ENCODE measurements around the gene ST8SIA6.

Gene ST8SIA6

DNA sequence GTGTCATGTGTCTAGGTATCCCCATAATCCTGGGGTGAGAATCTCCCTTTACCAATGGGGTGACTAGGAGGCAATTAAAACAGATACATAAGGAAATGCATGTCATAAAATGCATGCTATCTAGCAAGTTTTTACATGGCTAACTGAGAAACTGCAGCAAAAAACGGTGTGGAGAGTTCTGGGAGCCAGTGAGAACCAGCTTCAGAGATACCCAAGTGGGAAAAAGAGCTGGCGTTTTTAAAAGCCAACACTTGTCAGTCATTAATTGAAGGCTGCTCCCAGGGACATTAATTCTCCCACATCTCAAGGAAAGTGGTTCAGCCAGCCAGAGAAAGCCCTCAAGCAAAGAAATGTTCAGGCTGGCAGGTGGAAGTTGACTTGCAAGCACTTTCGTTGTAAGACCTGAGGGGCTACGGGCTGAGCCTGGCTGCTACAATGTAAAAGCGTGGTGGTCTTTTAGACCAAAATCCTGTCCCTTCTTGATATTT lies 28.1 kb downstream of the ST8SIA6 start:
- no peaks in the 10 kb centered on the region for H3K4me1 ChIP-seq (ENCODE audit: control insufficient read depth, insufficient read depth, low read length)
- ChIA-PET CTCF (interaction anchor here (0.8 to 0.9 kb wide), 2 partner anchors 16 to 136 kb away, joined by 3 to 5 read pairs; no protein-coding TSS in a partner anchor), POLR2A (no interaction called here)
- H3K9me3 ChIP-seq (ENCODE audit: control insufficient read depth, insufficient read depth, low read depth, low read length): no peaks in the 10 kb centered on the region
- TF ChIP-seq, protein P1, sequence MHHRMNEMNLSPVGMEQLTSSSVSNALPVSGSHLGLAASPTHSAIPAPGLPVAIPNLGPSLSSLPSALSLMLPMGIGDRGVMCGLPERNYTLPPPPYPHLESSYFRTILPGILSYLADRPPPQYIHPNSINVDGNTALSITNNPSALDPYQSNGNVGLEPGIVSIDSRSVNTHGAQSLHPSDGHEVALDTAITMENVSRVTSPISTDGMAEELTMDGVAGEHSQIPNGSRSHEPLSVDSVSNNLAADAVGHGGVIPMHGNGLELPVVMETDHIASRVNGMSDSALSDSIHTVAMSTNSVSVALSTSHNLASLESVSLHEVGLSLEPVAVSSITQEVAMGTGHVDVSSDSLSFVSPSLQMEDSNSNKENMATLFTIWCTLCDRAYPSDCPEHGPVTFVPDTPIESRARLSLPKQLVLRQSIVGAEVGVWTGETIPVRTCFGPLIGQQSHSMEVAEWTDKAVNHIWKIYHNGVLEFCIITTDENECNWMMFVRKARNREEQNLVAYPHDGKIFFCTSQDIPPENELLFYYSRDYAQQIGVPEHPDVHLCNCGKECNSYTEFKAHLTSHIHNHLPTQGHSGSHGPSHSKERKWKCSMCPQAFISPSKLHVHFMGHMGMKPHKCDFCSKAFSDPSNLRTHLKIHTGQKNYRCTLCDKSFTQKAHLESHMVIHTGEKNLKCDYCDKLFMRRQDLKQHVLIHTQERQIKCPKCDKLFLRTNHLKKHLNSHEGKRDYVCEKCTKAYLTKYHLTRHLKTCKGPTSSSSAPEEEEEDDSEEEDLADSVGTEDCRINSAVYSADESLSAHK (tag by site-specific recombination; IDR thresholded peaks at IDR 0.05): no peak
- TF ChIP-seq ZIC2 (tag by site-specific recombination; IDR thresholded peaks at IDR 0.05) (no peak), ZNF677 (tag by site-specific recombination; IDR thresholded peaks at IDR 0.05) (no peak), ZNF266 (tag by site-specific recombination; IDR thresholded peaks at IDR 0.05; ENCODE audit: low read depth) (no peak), ZNF670 (tag by site-specific recombination; IDR thresholded peaks at IDR 0.05; ENCODE audit: low read depth) (no peak), GFI1B (tag by site-specific recombination; IDR thresholded peaks at IDR 0.05) (no peak), ZBTB48 (tag by site-specific recombination; IDR thresholded peaks at IDR 0.05) (no peak), ZNF112 (tag by site-specific recombination; IDR thresholded peaks at IDR 0.05) (no peak), ZNF138 (tag by site-specific recombination; IDR thresholded peaks at IDR 0.05; ENCODE audit: borderline replicate concordance) (no peak), SP2 (tag by site-specific recombination; IDR thresholded peaks at IDR 0.05) (no peak), ZNF660 (tag by site-specific recombination; IDR thresholded peaks at IDR 0.05) (no peak), SCRT1 (tag by site-specific recombination; IDR thresholded peaks at IDR 0.05; ENCODE audit: borderline replicate concordance) (no peak), ZBTB7A (tag by site-specific recombination; IDR thresholded peaks at IDR 0.05; ENCODE audit: low read depth) (no peak), ZNF248 (tag by site-specific recombination; IDR thresholded peaks at IDR 0.05) (no peak), ZNF561 (tag by site-specific recombination; IDR thresholded peaks at IDR 0.05; ENCODE audit: borderline replicate concordance) (no peak), ZNF777 (tag by site-specific recombination; IDR thresholded peaks at IDR 0.05; ENCODE audit: borderline replicate concordance) (no peak)
- TF ChIP-seq, protein P2, sequence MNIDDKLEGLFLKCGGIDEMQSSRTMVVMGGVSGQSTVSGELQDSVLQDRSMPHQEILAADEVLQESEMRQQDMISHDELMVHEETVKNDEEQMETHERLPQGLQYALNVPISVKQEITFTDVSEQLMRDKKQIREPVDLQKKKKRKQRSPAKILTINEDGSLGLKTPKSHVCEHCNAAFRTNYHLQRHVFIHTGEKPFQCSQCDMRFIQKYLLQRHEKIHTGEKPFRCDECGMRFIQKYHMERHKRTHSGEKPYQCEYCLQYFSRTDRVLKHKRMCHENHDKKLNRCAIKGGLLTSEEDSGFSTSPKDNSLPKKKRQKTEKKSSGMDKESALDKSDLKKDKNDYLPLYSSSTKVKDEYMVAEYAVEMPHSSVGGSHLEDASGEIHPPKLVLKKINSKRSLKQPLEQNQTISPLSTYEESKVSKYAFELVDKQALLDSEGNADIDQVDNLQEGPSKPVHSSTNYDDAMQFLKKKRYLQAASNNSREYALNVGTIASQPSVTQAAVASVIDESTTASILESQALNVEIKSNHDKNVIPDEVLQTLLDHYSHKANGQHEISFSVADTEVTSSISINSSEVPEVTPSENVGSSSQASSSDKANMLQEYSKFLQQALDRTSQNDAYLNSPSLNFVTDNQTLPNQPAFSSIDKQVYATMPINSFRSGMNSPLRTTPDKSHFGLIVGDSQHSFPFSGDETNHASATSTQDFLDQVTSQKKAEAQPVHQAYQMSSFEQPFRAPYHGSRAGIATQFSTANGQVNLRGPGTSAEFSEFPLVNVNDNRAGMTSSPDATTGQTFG (tag by site-specific recombination; IDR thresholded peaks at IDR 0.05; ENCODE audit: borderline replicate concordance): no peak
- TF ChIP-seq, protein P3, sequence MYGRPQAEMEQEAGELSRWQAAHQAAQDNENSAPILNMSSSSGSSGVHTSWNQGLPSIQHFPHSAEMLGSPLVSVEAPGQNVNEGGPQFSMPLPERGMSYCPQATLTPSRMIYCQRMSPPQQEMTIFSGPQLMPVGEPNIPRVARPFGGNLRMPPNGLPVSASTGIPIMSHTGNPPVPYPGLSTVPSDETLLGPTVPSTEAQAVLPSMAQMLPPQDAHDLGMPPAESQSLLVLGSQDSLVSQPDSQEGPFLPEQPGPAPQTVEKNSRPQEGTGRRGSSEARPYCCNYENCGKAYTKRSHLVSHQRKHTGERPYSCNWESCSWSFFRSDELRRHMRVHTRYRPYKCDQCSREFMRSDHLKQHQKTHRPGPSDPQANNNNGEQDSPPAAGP (tag by site-specific recombination; IDR thresholded peaks at IDR 0.05): no peak
- TF ChIP-seq, protein P4, sequence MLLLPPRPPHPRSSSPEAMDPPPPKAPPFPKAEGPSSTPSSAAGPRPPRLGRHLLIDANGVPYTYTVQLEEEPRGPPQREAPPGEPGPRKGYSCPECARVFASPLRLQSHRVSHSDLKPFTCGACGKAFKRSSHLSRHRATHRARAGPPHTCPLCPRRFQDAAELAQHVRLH (tag by site-specific recombination; IDR thresholded peaks at IDR 0.05): no peak
- TF ChIP-seq, protein P5, sequence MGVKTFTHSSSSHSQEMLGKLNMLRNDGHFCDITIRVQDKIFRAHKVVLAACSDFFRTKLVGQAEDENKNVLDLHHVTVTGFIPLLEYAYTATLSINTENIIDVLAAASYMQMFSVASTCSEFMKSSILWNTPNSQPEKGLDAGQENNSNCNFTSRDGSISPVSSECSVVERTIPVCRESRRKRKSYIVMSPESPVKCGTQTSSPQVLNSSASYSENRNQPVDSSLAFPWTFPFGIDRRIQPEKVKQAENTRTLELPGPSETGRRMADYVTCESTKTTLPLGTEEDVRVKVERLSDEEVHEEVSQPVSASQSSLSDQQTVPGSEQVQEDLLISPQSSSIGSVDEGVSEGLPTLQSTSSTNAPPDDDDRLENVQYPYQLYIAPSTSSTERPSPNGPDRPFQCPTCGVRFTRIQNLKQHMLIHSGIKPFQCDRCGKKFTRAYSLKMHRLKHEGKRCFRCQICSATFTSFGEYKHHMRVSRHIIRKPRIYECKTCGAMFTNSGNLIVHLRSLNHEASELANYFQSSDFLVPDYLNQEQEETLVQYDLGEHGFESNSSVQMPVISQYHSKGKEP (tag by site-specific recombination; IDR thresholded peaks at IDR 0.05): no peak
- H3K4me3 ChIP-seq (ENCODE audit: low read depth, low read length): no peak overlapping the region
- H3K27ac ChIP-seq (ENCODE audit: extremely low read depth, low read depth, low read length): no peak overlapping the region
- H3K36me3 ChIP-seq (ENCODE audit: control insufficient read depth in 2 of 2, insufficient read depth in 1 of 2, low read length in 2 of 2): no peaks in the 10 kb centered on the region

All from HEK293 (cell line).